Psoas muscle (tissue), 8 donors: ENCODE results near the gene CDKN2AIP. TPM values are rescaled to one million over a fixed set of nuclear protein-coding genes. Genes with fewer than 3 reads are reported as not detected.

Experiments used
- ATAC-seq, 4 donors: fragments of 200-7000 bp; cut with Tn5 transposase; one replicate each; pipeline ENCODE4 v1.9.1; 2020; ENCODE audit warnings: moderate library complexity in 3 of 4, mild to moderate bottlenecking in 2 of 4
- DNase-seq, 2 donors: peaks; one replicate each; pipeline ENCODE4 v3.0.0-alpha.2; 2020
- H3K27ac ChIP-seq: fragments of 200-600 bp; one replicate; pipeline ENCODE4 v1.8.0; 2022
- H3K27me3 ChIP-seq, 3 donors: fragments of 200-600 bp in 1 of 3; one replicate each; pipeline versions ENCODE4 v1.6.1 to v1.8.0; 2013 to 2022; ENCODE audit warnings: low read length in 2 of 3, mild to moderate bottlenecking in 2 of 3, moderate library complexity in 1 of 3; ENCODE audit not compliant: insufficient read depth in 3 of 3
- H3K36me3 ChIP-seq, 2 donors: fragments of 200-600 bp in 1 of 2; one replicate each; pipeline versions ENCODE4 v1.6.1 to v1.8.0; 2013 to 2022; ENCODE audit warnings: low read depth in 1 of 2, mild to moderate bottlenecking in 1 of 2, moderate library complexity in 1 of 2; ENCODE audit not compliant: insufficient read depth in 1 of 2
- H3K4me1 ChIP-seq: fragments of 200-600 bp; one replicate; pipeline ENCODE4 v1.8.0; 2022
- H3K4me3 ChIP-seq: fragments of 200-600 bp; one replicate; pipeline ENCODE4 v1.8.0; 2022; ENCODE audit warnings: mild to moderate bottlenecking
- H3K9me3 ChIP-seq: fragments of 200-600 bp; one replicate; pipeline ENCODE4 v1.8.0; 2022
- CTCF ChIP-seq: fragments of 200-600 bp; IDR thresholded peaks from one replicate; pipeline ENCODE4 v1.8.0; 2022; ENCODE audit warnings: antibody characterized with exemption
- WGBS, 3 donors: extraction: QIAGEN DNeasy Blood & Tissue Kit; methylation state at CpG; one replicate each; pipeline versions ENCODE4 v1.1.6 to v1.1.7; 2013; 5-methylcytosine and 5-hydroxymethylcytosine counted together
- intact Hi-C, 2 donors: fragments of 100-400 bp; cut with DNase I; formaldehyde crosslinking; loops; one replicate each; pipeline versions ENCODE4 v1.11.0 to v1.14.2; 2022
- polyA plus RNA-seq, 3 donors: library from polyadenylated mRNA; stranded (reverse); fragments of 200-250 nt; gene quantifications; one replicate each; pipeline ENCODE4 v1.2.3, GENCODE V29; 2013
- total RNA-seq, 4 donors: library from RNA; stranded (reverse); fragmentation: NEBNext Ultra II Directional in 2 of 4; extraction: Animal tissue kit (Norgen Biotek cat#: 25700) in 2 of 4; gene quantifications; one replicate each; pipeline versions ENCODE4 v1.2.1 to v1.2.4, GENCODE V29; 2021 to 2023
- donor health status: healthy with polysubstance abuse.
- donor health status: DM: no; HTN: no; CAD: no; lungs with moderate emphysema.
- donor health status: Bipolar disorder and iron deficiency.
- donor health status: healthy.
- donor health status: DM: yes; HTN: yes; CAD: no.
- donor health status: DM: no; HTN: no; CAD: no.
- donor health status: DM: no; HTN: no; CAD: no.
- donor health status: DM: yes; HTN: yes; CAD: no.

CDKN2AIP gene
- total and polyA plus RNA-seq, 7 donors, result 6.5 to 21.0 (median 8.8) TPM

GRCh38 chr4:183416879-183417755, 27.3 kb upstream of the CDKN2AIP start:
- Histone ChIP-seq H3K4me1 (no peaks in the 10 kb centered on the region), H3K36me3 (no peaks in the 10 kb centered on the region), H3K27ac (no peak overlapping the region), H3K4me3 (no peak overlapping the region), H3K27me3 (no peaks in the 10 kb centered on the region), H3K9me3 (no peaks in the 10 kb centered on the region)
- 42 to 46% (median 42%) methylated on average over 10 of the region's 10 CpGs for WGBS, 3 donors
- intact Hi-C loops, result no loop called here
- no peak for TF ChIP-seq CTCF
- DNase-seq, result no peak
- no peak for ATAC-seq

- no peak for TF ChIP-seq CTCF
- Histone ChIP-seq H3K4me1 (no peaks in the 10 kb centered on the region), H3K27me3 (no peaks in the 10 kb centered on the region), H3K36me3 (no peaks in the 10 kb centered on the region), H3K9me3 (no peaks in the 10 kb centered on the region), H3K27ac (no peak overlapping the region), H3K4me3 (no peak overlapping the region)
- intact Hi-C loops, result no loop called here
- WGBS, 3 donors, result 78 to 83% (median 79%) methylated on average over 9 of the region's 9 CpGs
- DNase-seq, result no peak
- no peak for ATAC-seq
These were observed 21.3 kb upstream of the CDKN2AIP start for GRCh38 chr4:183422962-183423631.

- 77 to 87% (median 81%) methylated on average over 5 of the region's 5 CpGs for WGBS, 3 donors
- Histone ChIP-seq H3K4me1 (no peaks in the 10 kb centered on the region), H3K36me3 (no peaks in the 10 kb centered on the region), H3K27me3 (no peaks in the 10 kb centered on the region), H3K9me3 (no peaks in the 10 kb centered on the region), H3K27ac (no peak overlapping the region), H3K4me3 (no peak overlapping the region)
- intact Hi-C loops, result no loop called here
- TF ChIP-seq CTCF, result no peak
- no peak for DNase-seq
- no peak for ATAC-seq
These were observed 20.2 kb upstream of the CDKN2AIP start for GRCh38 chr4:183424109-183424744.

- 70 to 72% (median 71%) methylated on average over 6 of the region's 6 CpGs for WGBS, 3 donors
- Histone ChIP-seq H3K4me1 (no peaks in the 10 kb centered on the region), H3K4me3 (no peak overlapping the region), H3K36me3 (no peaks in the 10 kb centered on the region), H3K27ac (no peak overlapping the region), H3K9me3 (no peaks in the 10 kb centered on the region), H3K27me3 (no peaks in the 10 kb centered on the region)
- no peak for TF ChIP-seq CTCF
- intact Hi-C loops, result no loop called here
- DNase-seq, result no peak
- ATAC-seq, result no peak
These were observed 17.9 kb upstream of the CDKN2AIP start for GRCh38 chr4:183426507-183426906.
